SK-N-SH treated with all-trans-retinoic acid at 6 μM for 48 hours (cell line): ENCODE results near the gene C10orf105.

Experiments
- ATAC-seq: fragments of 200-7000 bp; cut with Tn5 transposase; 3 replicates; pipeline ENCODE4 v1.9.1; 2020; ENCODE audit warnings: mild to moderate bottlenecking, moderate library complexity
- ARNTL ChIP-seq: fragments of 450-650 bp; formaldehyde crosslinking; IDR thresholded peaks from 2 replicates; pipeline ENCODE4 v1.5.0; 2020; ENCODE audit warnings: low read depth, mild to moderate bottlenecking, moderate library complexity, borderline replicate concordance
- BACH2 ChIP-seq: fragments of 250-450 bp; sonication (Bioruptor Pico); IDR thresholded peaks from 2 replicates; pipeline ENCODE4 v1.9.0; 2021; ENCODE audit warnings: mild to moderate bottlenecking, borderline replicate concordance
- CREB5 ChIP-seq: fragments of 250-450 bp; sonication (Bioruptor Pico); IDR thresholded peaks from 2 replicates; pipeline ENCODE4 v1.5.1; 2020; ENCODE audit warnings: low read depth, mild to moderate bottlenecking, moderate library complexity
- CSDC2 ChIP-seq: fragments of 250-450 bp; sonication (Bioruptor Pico); IDR thresholded peaks from 2 replicates; pipeline ENCODE4 v1.5.0; 2020; ENCODE audit warnings: mild to moderate bottlenecking, moderate library complexity
- ESRRG ChIP-seq: fragments of 250-450 bp; sonication (Bioruptor Pico); IDR thresholded peaks from 2 replicates; pipeline ENCODE4 v1.6.1; 2021; ENCODE audit warnings: mild to moderate bottlenecking
- GLIS3 ChIP-seq: fragments of 250-450 bp; sonication (Bioruptor Pico); IDR thresholded peaks from 2 replicates; pipeline ENCODE4 v1.5.0; 2020; ENCODE audit warnings: mild to moderate bottlenecking, moderate library complexity
- ISL1 ChIP-seq: fragments of 250-450 bp; sonication (Bioruptor Pico); IDR thresholded peaks from 2 replicates; pipeline ENCODE4 v2.1.2; 2022; ENCODE audit warnings: mild to moderate bottlenecking, moderate library complexity
- PPARA ChIP-seq: fragments of 250-450 bp; sonication (Bioruptor Pico); IDR thresholded peaks from 2 replicates; pipeline ENCODE4 v1.5.0; 2020; ENCODE audit warnings: mild to moderate bottlenecking, borderline replicate concordance
- RARB ChIP-seq: fragments of 250-450 bp; sonication (Bioruptor Pico); IDR thresholded peaks from 2 replicates; pipeline ENCODE4 v1.8.0; 2021; ENCODE audit warnings: mild to moderate bottlenecking, moderate library complexity
- SNAI2 ChIP-seq: fragments of 250-450 bp; sonication (Bioruptor Pico); IDR thresholded peaks from 2 replicates; pipeline ENCODE4 v1.5.0; 2020; ENCODE audit warnings: mild to moderate bottlenecking, moderate library complexity
- TCF4 ChIP-seq: fragments of 250-450 bp; sonication (Bioruptor Pico); IDR thresholded peaks from 2 replicates; pipeline ENCODE4 v1.8.0; 2021; ENCODE audit warnings: mild to moderate bottlenecking, moderate library complexity, borderline replicate concordance
- TOX ChIP-seq: fragments of 250-450 bp; sonication (Bioruptor Pico); IDR thresholded peaks from 2 replicates; pipeline ENCODE4 v1.8.0; 2021; ENCODE audit warnings: mild to moderate bottlenecking, moderate library complexity, borderline replicate concordance
- ZC3H10 ChIP-seq: fragments of 250-450 bp; sonication (Bioruptor Pico); IDR thresholded peaks from 2 replicates; pipeline ENCODE4 v1.5.1; 2021; ENCODE audit warnings: mild to moderate bottlenecking, moderate library complexity
- ZFP3 ChIP-seq: fragments of 250-450 bp; sonication (Bioruptor Pico); IDR thresholded peaks from 2 replicates; pipeline ENCODE4 v1.5.0; 2020; ENCODE audit warnings: mild to moderate bottlenecking, moderate library complexity
- ZFP30 ChIP-seq: fragments of 450-650 bp; formaldehyde crosslinking; IDR thresholded peaks from 2 replicates; pipeline ENCODE4 v1.5.0; 2022; ENCODE audit warnings: mild to moderate bottlenecking, moderate library complexity
- ZNF565 ChIP-seq: fragments of 450-650 bp; formaldehyde crosslinking; conservative IDR thresholded peaks from 2 replicates; pipeline ENCODE4 v1.5.0; 2020; ENCODE audit warnings: low read depth, mild to moderate bottlenecking, moderate library complexity
- ZNF70 ChIP-seq: fragments of 450-650 bp; formaldehyde crosslinking; IDR thresholded peaks from 2 replicates; pipeline ENCODE4 v1.5.0; 2020; ENCODE audit warnings: mild to moderate bottlenecking, moderate library complexity
- ZNF8 ChIP-seq: fragments of 450-650 bp; formaldehyde crosslinking; IDR thresholded peaks from 2 replicates; pipeline ENCODE4 v1.5.0; 2020; ENCODE audit warnings: mild to moderate bottlenecking, moderate library complexity
- TF ChIP-seq, protein P1 (sequence below): fragments of 250-450 bp; sonication (Bioruptor Pico); IDR thresholded peaks from 2 replicates; pipeline ENCODE4 v1.8.0; 2021; ENCODE audit warnings: low read depth, mild to moderate bottlenecking, moderate library complexity, borderline replicate concordance
- TF ChIP-seq, protein P2 (sequence below): fragments of 250-450 bp; sonication (Bioruptor Pico); IDR thresholded peaks from 2 replicates; pipeline ENCODE4 v1.5.0; 2020; ENCODE audit warnings: mild to moderate bottlenecking, moderate library complexity

C10orf105 gene

GRCh38 chr10:71750986-71751385, 31.4 kb upstream of the C10orf105 start (continued):
- TF ChIP-seq, protein P1, sequence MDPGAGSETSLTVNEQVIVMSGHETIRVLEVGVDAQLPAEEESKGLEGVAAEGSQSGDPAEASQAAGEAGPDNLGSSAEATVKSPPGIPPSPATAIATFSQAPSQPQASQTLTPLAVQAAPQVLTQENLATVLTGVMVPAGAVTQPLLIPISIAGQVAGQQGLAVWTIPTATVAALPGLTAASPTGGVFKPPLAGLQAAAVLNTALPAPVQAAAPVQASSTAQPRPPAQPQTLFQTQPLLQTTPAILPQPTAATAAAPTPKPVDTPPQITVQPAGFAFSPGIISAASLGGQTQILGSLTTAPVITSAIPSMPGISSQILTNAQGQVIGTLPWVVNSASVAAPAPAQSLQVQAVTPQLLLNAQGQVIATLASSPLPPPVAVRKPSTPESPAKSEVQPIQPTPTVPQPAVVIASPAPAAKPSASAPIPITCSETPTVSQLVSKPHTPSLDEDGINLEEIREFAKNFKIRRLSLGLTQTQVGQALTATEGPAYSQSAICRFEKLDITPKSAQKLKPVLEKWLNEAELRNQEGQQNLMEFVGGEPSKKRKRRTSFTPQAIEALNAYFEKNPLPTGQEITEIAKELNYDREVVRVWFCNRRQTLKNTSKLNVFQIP (CRISPR knock-in tag) = no peak
- TF ChIP-seq ZC3H10 (CRISPR knock-in tag) (no peak), ZFP30 (no peak), RARB (CRISPR knock-in tag) (no peak), ZNF70 (CRISPR knock-in tag) (no peak)
- TF ChIP-seq, protein P2, sequence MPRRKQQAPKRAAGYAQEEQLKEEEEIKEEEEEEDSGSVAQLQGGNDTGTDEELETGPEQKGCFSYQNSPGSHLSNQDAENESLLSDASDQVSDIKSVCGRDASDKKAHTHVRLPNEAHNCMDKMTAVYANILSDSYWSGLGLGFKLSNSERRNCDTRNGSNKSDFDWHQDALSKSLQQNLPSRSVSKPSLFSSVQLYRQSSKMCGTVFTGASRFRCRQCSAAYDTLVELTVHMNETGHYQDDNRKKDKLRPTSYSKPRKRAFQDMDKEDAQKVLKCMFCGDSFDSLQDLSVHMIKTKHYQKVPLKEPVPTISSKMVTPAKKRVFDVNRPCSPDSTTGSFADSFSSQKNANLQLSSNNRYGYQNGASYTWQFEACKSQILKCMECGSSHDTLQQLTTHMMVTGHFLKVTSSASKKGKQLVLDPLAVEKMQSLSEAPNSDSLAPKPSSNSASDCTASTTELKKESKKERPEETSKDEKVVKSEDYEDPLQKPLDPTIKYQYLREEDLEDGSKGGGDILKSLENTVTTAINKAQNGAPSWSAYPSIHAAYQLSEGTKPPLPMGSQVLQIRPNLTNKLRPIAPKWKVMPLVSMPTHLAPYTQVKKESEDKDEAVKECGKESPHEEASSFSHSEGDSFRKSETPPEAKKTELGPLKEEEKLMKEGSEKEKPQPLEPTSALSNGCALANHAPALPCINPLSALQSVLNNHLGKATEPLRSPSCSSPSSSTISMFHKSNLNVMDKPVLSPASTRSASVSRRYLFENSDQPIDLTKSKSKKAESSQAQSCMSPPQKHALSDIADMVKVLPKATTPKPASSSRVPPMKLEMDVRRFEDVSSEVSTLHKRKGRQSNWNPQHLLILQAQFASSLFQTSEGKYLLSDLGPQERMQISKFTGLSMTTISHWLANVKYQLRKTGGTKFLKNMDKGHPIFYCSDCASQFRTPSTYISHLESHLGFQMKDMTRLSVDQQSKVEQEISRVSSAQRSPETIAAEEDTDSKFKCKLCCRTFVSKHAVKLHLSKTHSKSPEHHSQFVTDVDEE (CRISPR knock-in tag) = no peak

DNA sequence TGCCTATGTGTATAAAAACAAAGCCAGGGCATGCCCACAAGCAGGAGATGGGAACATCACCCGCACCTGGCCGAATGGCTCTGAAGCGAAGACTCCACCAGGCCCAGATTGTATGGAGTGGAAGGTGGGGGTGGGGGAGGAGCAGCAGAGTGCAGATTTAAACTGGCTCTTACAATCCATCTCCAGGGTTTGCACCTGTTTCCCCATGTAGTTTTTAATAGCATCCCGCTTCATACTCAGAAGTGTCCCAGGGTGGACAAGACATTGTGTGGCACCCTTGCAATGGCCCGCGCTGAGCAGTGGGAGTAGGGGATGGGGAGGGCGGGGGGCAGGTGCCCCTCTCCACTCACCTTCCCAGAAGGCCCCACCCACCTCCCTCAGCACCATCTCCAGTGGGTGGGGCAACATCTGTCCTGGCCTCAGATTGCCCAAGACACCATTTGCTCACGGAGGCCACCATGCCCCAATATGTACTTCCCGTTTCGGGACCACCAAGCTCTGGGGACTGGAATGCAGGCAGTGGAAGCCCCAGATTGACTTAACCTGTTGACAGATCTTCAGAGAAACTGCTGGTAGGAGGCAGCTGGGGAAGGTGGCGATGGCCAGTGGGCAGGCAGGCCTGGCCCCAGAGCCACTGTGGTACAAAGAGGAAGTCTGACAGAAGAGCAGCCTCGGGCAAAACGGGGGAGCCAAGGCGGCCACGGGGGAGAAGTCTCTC, 30.7 kb upstream of the C10orf105 start:
- TF ChIP-seq ZNF70 (CRISPR knock-in tag) = no peak
- no peak for TF ChIP-seq TCF4 (CRISPR knock-in tag)
- no peak for TF ChIP-seq CREB5 (CRISPR knock-in tag)
- TF ChIP-seq ZNF565 (CRISPR knock-in tag) = no peak
- TF ChIP-seq ZFP3 (CRISPR knock-in tag) = no peak
- TF ChIP-seq ZC3H10 (CRISPR knock-in tag) = no peak
- TF ChIP-seq, protein P1 (CRISPR knock-in tag) = no peak
- TF ChIP-seq, all 23 proteins: peak for 0
- no peak for ATAC-seq

GRCh38 chr10:71749396-71749795, 29.8 kb upstream of the C10orf105 start:
- no peak for ATAC-seq
- TF ChIP-seq ZNF70 (CRISPR knock-in tag) (no peak), PPARA (CRISPR knock-in tag) (no peak), GLIS3 (no peak), ZNF8 (CRISPR knock-in tag) (no peak), SNAI2 (CRISPR knock-in tag) (no peak)
- TF ChIP-seq, protein P2 (CRISPR knock-in tag) = no peak
- TF ChIP-seq, all 23 proteins: peak for 0

DNA sequence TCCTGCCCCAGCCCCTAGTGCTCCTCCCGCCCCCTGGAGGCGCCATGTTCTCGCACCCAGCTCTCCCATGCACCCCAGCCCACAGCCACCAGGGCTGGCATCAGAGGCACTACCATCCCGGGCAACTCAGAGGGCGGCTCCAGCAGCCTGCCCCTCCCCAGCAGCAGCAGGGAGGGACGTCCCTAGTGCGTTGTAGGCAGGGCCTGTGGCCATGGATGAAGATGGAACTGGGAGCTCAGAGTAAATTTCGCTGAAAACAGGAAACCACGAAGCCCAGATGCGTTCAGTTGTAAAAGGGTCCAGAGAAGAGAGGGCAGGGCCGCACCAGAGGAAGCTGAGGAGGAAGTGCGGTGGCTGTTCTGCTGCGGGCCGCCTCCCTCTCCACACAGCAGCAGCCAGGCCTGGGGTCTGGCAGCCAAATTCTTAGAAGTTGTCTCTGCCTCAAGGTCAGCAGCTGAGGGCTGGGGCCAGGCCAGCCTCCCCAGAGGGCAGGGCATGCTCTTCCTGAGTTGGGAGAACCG, 29.2 kb upstream of the C10orf105 start:
- peak; percentile 19; the same call in 1 of the 3 replicates for ATAC-seq
- TF ChIP-seq CSDC2 (CRISPR knock-in tag) (no peak), ESRRG (CRISPR knock-in tag) (no peak), ZC3H10 (CRISPR knock-in tag) (no peak), TOX (CRISPR knock-in tag) (no peak), ARNTL (CRISPR knock-in tag) (no peak), ZNF8 (CRISPR knock-in tag) (no peak), ZFP3 (CRISPR knock-in tag) (no peak), PPARA (CRISPR knock-in tag) (no peak), ISL1 (CRISPR knock-in tag) (no peak), GLIS3 (no peak), SNAI2 (CRISPR knock-in tag) (no peak), ZFP30 (no peak), BACH2 (CRISPR knock-in tag) (no peak)
- TF ChIP-seq, protein P1 (CRISPR knock-in tag) = no peak
